Cardiac septum (tissue), 1 donor: ENCODE measurements around the gene ADAMTS18. TPM values are rescaled to one million over a fixed set of nuclear protein-coding genes. Genes with fewer than 3 reads are reported as not detected.
"Not testable (repeated sequence)": the region's sequence is repeated elsewhere in the genome, so short reads cannot be mapped to it uniquely, and the experiment has no call there.

Experiments
- DNase-seq: peaks from one replicate; pipeline ENCODE4 v3.0.0-alpha.2; 2020; ENCODE audit warnings: low spot score
- intact Hi-C: fragments of 100-400 bp; cut with DNase I; formaldehyde crosslinking; loops from one replicate; pipeline ENCODE4 v1.14.0; 2022
- total RNA-seq: library from RNA; stranded (reverse); fragmentation: NEBNext Ultra II Directional; extraction: Animal tissue kit (Norgen Biotek cat#: 25700); gene quantifications from one replicate; pipeline ENCODE4 v1.2.1, GENCODE V29; 2021
- donor health status: DM: no; HTN: no; CAD: no.

The ADAMTS18 gene
- total RNA-seq, 1 donor from 2014 or later = not detected

DNA sequence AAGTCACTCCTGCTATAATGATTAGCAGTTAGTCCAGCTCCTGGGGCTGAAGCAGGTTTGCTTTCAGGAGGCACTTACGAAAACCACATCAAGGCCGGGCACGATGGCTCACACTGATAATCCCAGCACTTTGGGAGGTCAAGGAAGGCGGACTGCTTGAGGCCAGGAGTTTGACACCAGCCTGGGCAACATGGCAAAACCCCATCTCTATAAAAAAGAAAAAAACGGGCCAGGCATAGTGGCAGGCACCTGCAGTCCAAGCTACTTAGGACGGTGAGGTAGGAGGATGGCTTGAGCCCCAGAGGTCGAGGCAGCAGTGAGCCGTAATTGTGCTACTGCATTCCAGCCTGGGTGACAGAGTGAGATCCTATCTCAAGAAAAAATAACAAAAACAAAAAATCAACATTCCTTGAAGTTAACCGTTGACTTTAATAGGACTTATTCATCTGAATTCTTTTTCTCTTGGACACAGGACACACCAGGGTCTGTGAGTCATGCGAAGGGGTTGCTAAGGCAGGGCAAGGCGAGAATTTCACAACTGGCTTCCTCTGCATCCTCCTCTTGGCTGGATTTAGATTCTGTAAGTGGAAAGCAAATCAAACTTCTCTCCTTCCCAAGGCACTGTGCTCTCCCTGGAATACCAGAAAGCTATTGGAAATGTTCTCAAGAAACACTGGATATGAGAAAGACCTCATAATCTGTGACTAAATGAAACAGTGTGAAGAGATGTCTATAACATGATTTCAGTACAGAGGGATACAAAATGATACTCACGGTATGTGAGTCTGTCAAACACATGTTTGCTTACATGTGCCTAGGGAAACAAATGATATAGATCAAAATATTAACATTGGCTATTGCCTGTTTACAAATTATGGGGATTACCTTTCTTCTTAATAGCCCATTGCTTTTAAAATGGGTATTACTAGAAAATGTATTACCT lies 136.1 kb downstream of the ADAMTS18 start:
- DNase-seq = no peak
- intact Hi-C loops = no loop called here

GRCh38 chr16:77297996-77298395 lies 136.8 kb downstream of the ADAMTS18 start:
- intact Hi-C loops = no loop called here
- no peak for DNase-seq

GRCh38 chr16:77295896-77296295 lies 138.9 kb downstream of the ADAMTS18 start:
- intact Hi-C loops = no loop called here
- no peak for DNase-seq

DNA sequence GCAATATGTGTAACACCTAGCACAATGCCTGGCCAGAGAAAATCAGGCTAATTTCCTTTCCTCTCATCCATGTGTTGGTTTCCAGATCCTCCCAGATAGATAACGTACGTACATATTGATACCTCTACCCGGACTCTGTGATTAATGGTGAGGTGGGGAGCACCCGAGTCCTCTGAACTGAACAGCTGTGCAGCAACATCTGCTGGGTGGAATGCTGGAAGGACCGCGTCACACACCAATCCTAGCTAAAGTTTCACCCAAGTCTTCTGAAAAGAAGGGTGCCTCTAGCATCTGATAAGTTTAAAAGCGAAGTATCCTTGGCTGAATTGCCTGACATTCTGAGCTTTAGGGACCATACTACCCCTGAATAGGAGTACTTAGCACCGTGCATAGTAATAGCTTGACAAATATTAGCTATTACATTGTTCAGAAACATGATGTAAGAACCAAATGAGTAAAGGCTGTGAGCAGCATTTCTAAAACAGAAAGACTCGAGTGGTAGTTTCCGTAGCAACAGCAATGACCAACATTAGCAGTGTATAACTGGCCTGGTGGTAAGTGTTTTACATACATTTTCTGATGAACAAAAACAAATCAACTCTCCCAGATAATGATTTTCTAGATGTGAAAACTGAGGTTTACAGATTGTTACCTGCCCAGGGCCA lies 144.3 kb downstream of the ADAMTS18 start:
- DNase-seq = no peak
- intact Hi-C loops = no loop called here

DNA sequence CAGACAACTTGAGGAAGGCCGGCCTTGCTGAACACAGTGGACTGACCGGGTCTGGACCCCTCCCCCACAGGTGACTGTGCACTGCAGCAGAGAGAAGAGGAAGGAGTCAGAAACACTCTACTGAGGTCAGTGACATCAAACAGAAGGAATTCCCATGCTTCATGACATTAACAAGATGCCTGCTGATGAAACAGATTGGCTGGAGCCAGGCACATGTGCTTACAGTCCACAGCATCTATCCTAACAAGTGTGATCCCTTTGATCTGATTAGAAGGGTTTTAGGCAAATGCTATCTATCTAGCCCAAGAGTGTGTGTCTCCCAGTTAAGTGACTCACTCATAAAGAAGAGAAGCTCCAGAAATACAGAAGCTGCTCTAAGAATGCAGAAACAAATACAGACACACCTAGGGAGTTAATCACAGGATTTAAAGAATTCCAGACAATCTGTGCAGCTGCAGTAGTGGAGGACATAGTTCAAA lies 145.5 kb downstream of the ADAMTS18 start:
- intact Hi-C loops = no loop called here
- no peak for DNase-seq

GRCh38 chr16:77288222-77288621 lies 146.6 kb downstream of the ADAMTS18 start:
- intact Hi-C loops = no loop called here
- no peak for DNase-seq

DNA sequence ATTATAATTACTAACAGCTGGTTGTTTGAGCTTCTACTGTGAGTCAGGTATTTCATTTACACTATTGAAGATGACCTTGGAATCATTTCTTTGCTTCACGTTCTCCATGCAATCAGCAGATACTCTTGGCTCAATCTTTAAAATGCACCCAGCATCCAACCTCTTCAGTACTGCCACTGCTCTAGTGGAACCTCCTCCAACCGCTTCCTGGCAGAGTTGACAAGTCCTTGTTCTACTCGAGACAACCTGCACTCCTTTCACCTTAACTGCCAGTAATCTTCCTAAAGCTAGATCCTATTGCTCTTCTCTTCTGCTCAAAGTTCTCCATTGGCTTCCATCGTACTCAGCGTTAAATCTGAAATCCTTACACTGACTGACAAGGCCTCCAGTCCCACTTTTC lies 149.2 kb downstream of the ADAMTS18 start:
- DNase-seq = no peak
- intact Hi-C loops = no loop called here

GRCh38 chr16:77282345-77282744 lies 152.5 kb downstream of the ADAMTS18 start:
- no peak for DNase-seq
- intact Hi-C loops = no loop called here

GRCh38 chr16:77279316-77279715 lies 155.5 kb downstream of the ADAMTS18 start:
- DNase-seq, intact Hi-C loops: not testable (repeated sequence)

DNA sequence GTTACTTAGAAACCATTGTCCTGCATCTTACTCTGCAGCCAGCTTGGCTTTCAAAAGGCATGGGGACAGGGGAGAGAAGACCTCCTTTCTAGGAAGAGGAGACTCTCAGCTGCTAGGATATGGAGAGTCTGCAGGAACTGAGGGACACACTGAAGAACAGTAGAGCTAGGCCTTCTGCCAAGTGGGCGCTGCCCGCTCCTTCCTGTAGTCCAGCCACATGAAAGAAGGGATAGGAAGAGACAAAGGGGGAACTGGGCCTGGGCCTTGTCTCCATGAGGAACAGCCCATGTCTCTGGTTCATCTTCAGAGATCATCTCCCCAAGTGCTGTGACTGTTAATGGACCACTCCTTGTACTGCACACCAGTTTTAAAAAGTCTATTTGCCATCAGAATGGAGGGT lies 157.3 kb downstream of the ADAMTS18 start:
- no peak for DNase-seq

GRCh38 chr16:77277141-77277540 lies 157.7 kb downstream of the ADAMTS18 start:
- DNase-seq = no peak
- intact Hi-C loops = no loop called here

More for the DNA sequence above, 157.3 kb downstream of the ADAMTS18 start:
- intact Hi-C loops = no loop called here

- intact Hi-C loops = no loop called here
- DNase-seq = no peak
Measured at GRCh38 chr16:77276661-77277060, 158.2 kb downstream of the ADAMTS18 start.

DNA sequence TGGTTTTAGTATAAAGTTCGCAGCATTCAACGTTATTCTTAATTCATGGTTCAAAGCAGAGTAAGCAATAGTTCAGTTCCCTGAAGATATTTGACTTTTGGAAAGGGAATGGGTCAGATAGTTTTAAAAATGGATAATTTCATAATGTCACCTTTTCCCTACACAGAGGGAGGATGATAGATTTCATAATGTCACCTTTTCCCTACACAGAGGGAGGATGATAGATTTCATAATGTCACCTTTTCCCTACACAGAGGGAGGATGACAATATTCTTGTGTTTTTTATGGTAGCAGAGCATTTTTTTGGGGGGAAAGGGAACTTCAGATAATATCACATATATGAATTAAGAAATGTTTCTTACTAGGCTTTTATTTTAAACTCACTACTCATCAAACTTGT lies 159.5 kb downstream of the ADAMTS18 start:
- intact Hi-C loops, DNase-seq: not testable (repeated sequence)

DNA sequence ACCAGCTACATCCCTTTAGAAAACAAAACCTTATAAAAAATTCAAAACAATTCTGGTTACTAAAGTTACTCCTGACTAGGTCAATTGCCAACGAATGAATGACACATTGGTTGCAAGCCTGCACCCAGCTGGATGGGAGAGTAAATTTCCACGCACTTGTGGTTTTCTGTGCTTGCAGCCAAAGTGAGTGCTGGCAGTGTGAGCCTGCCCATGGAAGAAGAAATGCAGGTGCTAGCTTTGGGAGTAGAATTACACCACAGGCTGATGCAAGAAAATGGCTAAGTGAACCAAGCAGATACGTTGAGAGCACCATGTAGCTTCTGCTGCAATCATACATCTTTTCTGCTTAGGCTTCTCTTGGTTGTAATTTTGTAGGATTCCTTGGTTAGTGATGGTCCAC lies 161.0 kb downstream of the ADAMTS18 start:
- no peak for DNase-seq
- intact Hi-C loops = no loop called here

DNA sequence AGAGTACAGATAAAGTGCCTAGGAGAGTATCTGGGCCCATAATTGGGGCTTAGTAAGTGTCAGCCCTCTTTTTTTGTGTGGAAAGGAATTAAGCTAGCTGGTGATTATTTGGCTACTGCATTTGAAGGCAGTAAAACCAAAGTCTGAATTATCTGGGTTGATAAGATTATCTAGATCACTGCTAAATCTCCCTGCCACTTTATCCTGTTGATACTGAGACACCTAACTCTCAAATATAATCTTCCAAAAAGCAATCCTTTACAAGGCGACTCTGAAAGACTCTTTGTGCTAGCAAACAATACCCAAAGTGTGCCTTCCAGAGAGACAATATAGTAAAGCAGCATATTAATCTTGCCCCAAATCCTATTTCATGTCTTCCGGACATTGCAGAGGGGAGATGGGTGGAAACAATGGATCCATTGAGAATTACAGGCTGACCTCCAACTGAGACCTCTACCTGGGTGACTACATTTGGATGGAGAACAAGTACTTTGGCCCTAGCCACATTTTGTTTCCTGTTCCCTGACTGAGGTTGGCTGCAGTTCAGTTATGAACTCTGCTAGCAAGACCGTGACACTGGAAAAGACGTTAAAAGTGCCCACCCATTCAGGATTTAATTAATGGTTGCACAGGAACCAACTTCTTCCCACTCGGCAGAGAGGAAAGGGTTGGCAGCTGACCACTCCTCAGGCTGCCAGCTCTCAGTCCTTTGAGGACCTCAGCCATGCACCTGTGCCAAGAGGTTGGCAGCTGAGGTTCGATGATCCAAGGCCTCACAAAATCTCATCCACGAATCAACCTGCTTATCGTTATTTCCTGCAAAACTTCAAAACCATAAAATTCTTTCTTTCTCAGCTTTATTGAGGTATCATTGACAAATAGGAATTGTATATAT lies 163.1 kb downstream of the ADAMTS18 start:
- DNase-seq = no peak
- intact Hi-C loops = no loop called here

- intact Hi-C loops, DNase-seq: not testable (repeated sequence)
Measured at GRCh38 chr16:77266185-77266584, 168.6 kb downstream of the ADAMTS18 start.

GRCh38 chr16:77262971-77263370 lies 171.9 kb downstream of the ADAMTS18 start:
- intact Hi-C loops = no loop called here
- DNase-seq = no peak

- intact Hi-C loops = no loop called here
- DNase-seq = no peak
Measured at GRCh38 chr16:77250400-77250799, 184.4 kb downstream of the ADAMTS18 start.

- intact Hi-C loops = no loop called here
- no peak for DNase-seq
Measured at GRCh38 chr16:77246150-77246549, 188.7 kb downstream of the ADAMTS18 start.

- intact Hi-C loops, DNase-seq: not testable (repeated sequence)
Measured at GRCh38 chr16:77242471-77242870, 192.4 kb downstream of the ADAMTS18 start.
